Stomach (tissue), 4 donors: ENCODE measurements around the gene PBX3.

Source experiments
- CTCF ChIP-seq, 7 experiments: fragments of 450-650 bp in 4 of 7; fragments of 200-600 bp in 3 of 7; sonication (generic) in 3 of 7; IDR thresholded peaks; one replicate each; pipeline ENCODE4 v1.5.1; 2016 to 2019; ENCODE audit warnings: antibody characterized with exemption in 7 of 7, control low read depth in 2 of 7, mild to moderate bottlenecking in 1 of 7
- EP300 ChIP-seq: sonication (generic); formaldehyde crosslinking; IDR thresholded peaks from one replicate; pipeline ENCODE4 v1.6.1; 2017; ENCODE audit warnings: antibody characterized with exemption
- POLR2A ChIP-seq, 4 donors: fragments of 450-650 bp; IDR thresholded peaks; one replicate each; pipeline ENCODE4 v1.6.1; 2016; ENCODE audit warnings: antibody characterized with exemption in 4 of 4, control low read depth in 2 of 4, mild to moderate bottlenecking in 1 of 4, moderate library complexity in 1 of 4

- TF ChIP-seq POLR2A (IDR thresholded peaks at IDR 0.05) (no peak), EP300 (no peak), CTCF (IDR thresholded peaks at IDR 0.05) (no peak)
Observed at GRCh38 chr9:125885405-125886034, 138.3 kb downstream of the PBX3 start.
